NCI-H2196 treated with DMSO at 0.1 percent for 48 hours (cell line): ENCODE results near the gene DUSP8.
"Not testable (repeated sequence)": the region's sequence is repeated elsewhere in the genome, so short reads cannot be mapped to it uniquely, and the experiment has no call there.

Experiments
- DNase-seq: peaks from one replicate; lab custom pipeline; 2025; ENCODE audit not compliant: unreplicated experiment; lab: John Stamatoyannopoulos, UW

DUSP8 gene

DNA sequence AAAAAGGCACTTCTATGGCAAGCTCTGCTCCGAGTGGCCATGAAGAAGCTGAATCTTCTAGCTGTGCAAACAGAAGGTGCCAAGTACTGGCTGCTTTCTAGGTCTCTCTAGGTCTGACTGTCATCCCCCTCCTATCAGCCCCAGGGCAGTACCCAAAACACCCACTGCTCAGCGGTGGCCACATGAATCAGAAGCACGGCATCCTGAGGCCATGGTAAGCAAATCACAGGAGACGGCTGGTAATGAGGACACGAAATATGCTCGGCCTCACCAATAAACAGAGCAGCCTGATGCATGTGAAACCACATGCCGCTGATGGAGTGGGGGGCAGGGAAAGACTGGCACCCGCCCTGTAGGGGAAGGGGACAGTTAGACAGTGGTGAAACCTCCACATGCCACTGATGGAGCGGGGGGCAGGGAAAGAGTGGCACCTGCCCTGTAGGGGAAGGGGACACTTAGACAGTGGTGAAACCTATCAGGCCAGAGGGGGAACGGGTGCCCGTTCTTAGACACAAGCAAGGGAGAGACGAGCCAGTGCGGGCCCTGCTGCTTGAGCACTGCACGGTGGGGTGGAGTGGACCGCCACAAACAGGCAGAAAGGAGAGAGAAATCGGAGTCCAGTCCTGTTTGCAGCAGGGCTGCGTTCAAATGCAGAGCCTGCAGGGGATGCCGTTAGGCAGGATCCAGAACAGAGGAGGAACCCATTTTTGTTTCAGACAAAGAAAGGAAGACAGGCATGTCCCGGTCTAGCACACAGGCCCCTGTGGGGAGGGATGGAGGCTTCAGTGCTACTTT is 55.6 kb downstream of the DUSP8 start:
- no peak for DNase-seq

GRCh38 chr11:1515082-1516060 is 56.7 kb downstream of the DUSP8 start:
- DNase-seq: peak; percentile 15

- no peak for DNase-seq
Measured at GRCh38 chr11:1514336-1515061, 57.6 kb downstream of the DUSP8 start.

DNA sequence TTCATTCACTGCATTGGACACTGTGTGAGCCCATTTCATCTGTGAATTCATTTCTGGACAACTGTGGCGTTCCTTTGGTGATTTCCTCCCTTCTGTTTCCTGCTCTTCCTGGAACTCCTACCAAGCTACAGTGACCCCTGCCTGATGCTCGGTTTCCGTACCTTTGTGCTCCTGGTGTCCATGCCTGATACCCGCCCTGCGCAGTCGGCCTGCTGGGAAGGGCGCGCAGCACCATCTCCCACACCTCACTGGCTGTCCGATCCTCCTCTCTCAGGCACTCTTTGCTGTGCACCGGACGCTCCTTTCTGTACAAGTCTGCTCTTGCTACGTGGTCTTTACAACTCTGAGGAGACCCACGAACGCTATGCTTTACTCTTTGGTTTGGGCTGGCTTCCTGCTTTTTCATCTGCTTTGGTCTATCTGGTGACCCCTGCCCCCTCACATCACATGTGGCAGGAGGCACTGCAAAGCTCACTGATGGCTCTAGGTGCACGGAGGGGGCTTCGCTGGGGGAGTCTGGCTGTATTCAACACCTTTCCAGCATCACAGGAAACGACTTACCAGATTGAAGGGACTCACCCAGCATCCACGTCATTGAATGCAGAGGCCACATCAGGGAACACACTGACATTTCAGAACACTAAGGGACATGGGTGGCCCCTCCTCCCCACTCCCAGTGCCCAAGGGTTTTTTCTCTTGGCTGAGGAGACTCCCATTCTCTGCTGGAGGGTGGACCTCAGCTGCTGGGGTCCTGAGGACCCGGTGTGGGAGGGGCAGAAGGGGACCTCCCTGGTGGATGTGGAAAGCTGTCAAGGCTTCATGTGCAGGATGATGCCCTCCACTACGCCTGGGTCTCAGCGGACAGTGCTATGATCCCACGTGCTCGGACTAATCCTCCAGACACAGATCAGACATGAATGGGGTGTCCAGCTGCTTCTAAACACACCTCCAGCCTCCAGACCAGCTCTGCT is 58.5 kb downstream of the DUSP8 start:
- DNase-seq: no peak

DNA sequence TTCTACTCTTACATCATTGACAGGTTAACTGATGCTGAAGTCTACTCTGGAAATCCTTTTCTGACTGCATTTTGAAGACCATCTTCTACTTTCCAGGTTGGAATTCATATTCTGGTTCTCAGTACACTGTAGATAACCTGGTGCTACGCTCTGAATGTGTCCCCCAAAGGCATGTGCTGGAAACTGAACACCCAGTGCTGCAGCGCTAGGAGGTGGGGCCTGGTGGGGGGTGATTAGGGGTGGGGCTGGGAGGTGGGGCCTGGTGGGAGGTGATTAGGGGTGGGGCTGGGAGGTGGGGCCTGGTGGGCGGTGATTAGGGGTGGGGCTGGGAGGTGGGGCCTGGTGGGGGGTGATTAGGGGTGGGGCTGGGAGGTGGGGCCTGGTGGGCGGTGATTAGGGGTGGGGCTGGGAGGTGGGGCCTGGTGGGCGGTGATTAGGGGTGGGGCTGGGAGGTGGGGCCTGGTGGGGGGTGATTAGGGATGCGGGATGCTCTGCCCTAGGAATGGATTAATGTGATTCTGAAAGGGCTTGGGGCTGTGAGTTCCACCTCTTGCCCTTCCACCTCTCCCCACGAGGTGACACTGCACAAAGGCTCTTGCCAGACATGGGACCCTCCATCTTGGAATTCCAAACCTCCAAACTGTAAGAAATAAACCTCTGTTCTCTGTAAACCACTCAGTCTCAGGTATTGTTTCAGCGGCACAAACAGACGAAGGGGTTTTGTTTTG is 59.4 kb downstream of the DUSP8 start:
- not testable (repeated sequence) for DNase-seq

DNA sequence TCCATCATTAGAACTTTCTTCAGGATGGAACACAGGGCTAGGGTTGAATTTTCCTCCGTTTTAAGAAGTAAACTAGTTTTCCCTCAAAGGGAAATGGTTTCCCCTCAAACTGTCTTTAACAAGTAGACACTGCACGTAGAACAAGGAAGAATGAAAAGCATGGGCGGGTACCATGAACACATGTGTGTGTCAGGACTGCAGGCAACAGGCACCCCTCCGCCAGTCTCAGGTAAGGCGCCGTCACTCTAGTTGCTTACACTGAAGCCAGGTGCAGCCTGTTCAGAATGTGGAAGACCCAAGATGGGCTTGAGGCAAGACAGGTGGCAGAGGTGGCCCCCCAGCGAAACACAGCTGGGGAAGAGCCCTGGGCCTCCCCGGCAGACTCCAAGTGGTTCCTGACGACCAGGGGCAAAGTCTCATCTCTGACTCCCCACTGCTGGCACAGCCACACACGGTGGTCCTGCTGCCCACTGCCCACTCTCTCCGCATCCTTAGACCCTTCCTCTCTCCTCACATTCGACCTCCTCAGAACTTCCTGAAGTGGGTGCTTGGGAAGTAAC is 60.1 kb downstream of the DUSP8 start:
- DNase-seq: no peak

GRCh38 chr11:1510928-1511327 is 61.1 kb downstream of the DUSP8 start:
- DNase-seq: no peak

GRCh38 chr11:1510351-1510750 is 61.7 kb downstream of the DUSP8 start:
- not testable (repeated sequence) for DNase-seq

GRCh38 chr11:1509626-1510255 is 62.3 kb downstream of the DUSP8 start:
- no peak for DNase-seq

DNA sequence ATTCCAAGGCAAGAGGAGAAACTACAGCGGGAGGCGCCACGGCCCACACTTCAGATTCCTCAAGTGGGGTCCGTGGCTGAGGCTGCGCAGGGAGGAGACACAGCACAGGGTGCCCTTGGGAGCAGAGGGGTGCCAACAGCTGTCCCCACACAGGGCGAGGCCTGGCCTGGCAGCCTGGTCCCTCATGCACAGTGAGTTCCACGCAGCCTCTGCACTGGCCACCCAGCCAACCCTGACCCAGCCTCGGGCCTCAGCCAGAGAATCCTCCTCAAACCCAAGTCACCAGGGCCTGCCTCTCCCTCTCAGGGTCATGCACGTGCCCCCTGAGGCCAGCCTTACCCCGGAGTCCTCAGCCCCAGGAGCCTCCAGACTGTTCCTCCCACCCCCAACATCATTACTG is 63.1 kb downstream of the DUSP8 start:
- no peak for DNase-seq

GRCh38 chr11:1508491-1508891 is 63.6 kb downstream of the DUSP8 start:
- DNase-seq: no peak

- DNase-seq: no peak
Measured at GRCh38 chr11:1507381-1508140, 64.5 kb downstream of the DUSP8 start.

- DNase-seq: no peak
Measured at GRCh38 chr11:1506981-1507380, 65.1 kb downstream of the DUSP8 start.

DNA sequence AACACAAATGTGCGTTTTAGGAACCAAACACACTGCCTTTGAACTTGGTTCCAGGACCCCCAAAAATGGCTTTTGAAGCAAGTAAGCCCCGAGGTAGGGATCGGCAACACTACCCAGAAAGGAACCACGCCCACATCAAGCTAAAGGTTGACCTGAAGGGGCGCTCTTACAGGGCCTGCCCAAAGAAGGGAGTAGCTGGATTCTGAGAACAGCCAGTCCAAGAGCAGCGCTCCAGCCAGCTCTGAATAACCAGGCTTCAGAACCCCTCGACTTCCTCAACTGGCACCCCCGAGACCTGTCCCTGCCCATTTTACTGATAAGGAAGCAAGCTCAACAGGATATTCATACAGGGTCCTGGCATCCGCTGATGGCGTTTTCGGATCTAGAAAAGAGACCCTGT is 66.6 kb downstream of the DUSP8 start:
- no peak for DNase-seq

GRCh38 chr11:1504581-1505290 is 67.3 kb downstream of the DUSP8 start:
- DNase-seq: no peak

DNA sequence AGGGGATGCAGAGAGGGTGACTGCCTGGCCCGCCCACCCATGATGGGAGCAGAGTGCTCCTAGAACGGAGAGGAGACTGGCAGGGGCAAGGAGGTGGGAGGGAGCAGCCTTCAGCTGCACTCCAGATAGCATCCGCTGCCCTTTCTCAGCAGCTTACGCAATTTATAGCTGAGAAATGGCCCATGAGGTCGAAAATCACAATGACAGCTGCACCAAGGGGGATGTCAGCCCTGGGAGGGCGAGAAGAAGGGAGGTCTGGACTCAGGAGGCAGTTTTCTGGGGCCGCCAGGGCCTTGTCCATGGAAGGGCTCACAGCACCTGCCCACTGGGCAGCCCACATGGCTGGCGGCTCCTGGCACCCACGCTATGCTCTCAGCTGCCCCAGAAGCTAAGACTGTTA is 67.9 kb downstream of the DUSP8 start:
- no peak for DNase-seq
